C4-2B (cell line): Measurements from ENCODE around the gene ANK3.
A peak's percentile ranks its signal among the peaks of the same experiment; 100 is the strongest.
"Not testable (repeated sequence)": the region's sequence is repeated elsewhere in the genome, so short reads cannot be mapped to it uniquely, and the experiment has no call there.

Experiments used
- H3K27ac ChIP-seq: fragments of 450-650 bp; 2 replicates; pipeline ENCODE4 v1.5.1; 2017
- CTCF ChIP-seq: fragments of 450-650 bp; conservative IDR thresholded peaks from 2 replicates; pipeline ENCODE4 v1.5.1; 2017; ENCODE audit warnings: mild to moderate bottlenecking
- ZFX ChIP-seq: fragments of 450-650 bp; IDR thresholded peaks from 2 replicates; pipeline ENCODE4 v1.6.1; 2017

Gene ANK3

DNA sequence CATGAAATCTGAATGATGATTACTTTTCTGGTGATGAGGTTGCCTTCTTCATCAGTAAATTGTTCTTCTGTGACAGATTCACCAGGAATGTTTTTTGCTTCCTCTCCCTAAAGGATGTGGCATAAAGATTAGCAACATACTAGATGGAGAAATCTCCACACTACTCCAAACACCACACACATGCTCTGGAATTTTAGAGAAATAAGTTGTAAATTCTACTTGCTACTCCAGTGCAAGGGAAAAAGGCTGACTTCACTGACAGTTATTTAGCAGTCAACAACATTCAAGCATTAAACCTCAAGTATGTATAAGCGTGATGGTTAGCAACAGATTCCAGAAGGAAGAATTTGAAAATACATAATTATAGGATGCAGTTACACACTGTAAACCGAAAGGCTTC is 345.4 kb downstream of the ANK3 start:
- TF ChIP-seq ZFX (no peak), CTCF (no peak)
- H3K27ac ChIP-seq, result no peak overlapping the region

DNA sequence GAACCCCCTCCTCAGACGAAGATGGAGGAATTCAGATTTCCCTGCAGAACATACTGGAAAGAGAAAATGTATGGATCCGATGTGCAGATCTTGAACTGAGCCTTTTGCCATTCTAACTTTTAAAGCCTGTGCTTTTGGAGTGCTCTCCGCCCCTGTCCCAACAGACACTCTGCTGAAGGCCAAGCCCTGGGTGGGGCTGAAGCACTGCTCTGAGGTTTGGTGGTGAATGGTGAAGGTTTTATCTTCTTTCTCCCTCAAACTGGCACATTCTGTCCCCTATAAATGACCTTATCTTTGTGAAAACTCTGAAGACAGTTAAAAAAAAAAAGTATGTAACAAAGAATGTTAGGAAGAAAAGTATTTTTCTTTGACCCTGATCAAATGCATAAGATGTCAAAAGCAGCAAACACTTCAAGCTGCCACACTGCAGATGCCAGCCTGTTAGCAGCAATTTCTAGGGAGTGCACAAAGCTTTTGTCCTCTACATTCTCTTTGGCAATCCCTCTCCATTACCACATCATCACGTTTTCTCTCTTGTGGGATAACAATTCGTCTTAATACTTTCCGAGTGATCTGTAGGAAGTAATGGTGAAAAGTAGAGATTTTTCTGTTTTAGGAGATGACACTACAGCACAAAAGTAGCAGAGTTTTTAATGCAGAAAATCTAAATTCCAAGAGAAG is 346.0 kb downstream of the ANK3 start:
- TF ChIP-seq ZFX, result no peak
- no peak for TF ChIP-seq CTCF
- no peak overlapping the region for H3K27ac ChIP-seq

DNA sequence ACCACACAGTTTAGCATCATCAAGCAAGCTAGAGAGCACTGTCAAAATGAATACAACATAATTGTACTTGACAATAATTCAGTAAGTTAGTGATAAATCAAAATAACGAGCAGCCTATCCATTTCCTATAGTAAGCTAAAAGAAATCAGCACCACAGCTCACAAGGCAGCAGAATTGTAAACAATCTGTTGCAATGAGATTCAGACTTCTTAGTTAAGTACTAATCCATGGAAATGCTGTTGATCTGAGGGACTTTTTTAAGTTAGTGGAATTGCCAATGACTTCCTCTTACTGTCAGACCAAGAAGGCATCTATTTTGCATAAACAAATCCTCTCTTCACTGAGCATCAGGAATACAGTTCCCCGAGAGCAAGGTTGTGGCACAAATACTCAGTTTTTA is 346.8 kb downstream of the ANK3 start:
- no peak overlapping the region for H3K27ac ChIP-seq
- TF ChIP-seq CTCF, result no peak
- no peak for TF ChIP-seq ZFX

DNA sequence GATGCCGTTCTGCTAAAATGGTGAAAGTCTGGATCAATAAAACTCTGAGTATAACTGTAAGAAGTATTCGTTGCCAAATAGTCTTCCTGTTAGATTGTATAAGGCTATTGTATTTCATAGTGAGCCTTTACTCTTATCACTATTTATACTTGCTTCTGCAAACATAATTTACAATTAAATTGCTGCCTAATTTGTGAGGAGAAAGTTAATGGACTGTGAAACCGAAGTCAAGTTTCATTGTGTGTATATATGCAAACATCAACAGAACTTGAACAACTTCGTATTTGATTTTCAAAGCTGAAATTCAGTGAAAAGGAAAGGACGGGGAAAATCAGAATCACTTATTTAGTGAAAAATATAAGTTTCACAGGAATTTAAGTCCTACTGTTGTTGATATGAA is 347.4 kb downstream of the ANK3 start:
- no peak overlapping the region for H3K27ac ChIP-seq
- TF ChIP-seq CTCF (no peak), ZFX (no peak)

DNA sequence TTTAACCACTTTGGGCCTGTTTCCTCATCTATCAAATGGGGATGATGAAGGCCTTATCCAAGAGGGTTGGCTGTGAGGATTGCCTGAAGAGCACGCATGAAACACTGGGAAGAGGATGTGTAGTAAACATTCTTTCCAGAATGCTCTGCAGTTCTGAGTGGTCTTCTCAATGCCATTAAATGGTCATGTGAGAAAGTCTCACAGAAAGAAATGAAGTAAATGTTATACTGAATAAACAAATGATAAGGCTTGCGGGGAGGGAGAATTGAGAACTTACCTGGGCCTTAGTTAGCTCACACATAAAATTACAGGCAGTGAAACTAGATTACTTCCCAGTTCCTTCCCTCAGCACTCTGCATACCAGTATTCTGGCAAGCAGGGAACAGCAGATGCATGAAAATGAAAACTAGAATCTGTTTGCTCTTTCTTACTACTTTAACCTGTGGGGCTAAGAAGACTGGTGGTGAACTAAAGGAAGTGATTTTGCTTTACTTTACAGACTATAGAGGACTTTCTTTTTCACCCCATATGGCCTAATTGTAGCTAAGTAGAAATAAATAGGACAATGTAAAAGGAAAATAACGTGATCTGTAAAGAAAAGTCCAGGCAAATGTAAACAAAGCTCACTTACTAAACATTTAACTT is 348.1 kb downstream of the ANK3 start:
- H3K27ac ChIP-seq, result peak overlapping the region; percentile 17; the same call in 1 of the 2 replicates
- TF ChIP-seq CTCF (no peak), ZFX (no peak)

DNA sequence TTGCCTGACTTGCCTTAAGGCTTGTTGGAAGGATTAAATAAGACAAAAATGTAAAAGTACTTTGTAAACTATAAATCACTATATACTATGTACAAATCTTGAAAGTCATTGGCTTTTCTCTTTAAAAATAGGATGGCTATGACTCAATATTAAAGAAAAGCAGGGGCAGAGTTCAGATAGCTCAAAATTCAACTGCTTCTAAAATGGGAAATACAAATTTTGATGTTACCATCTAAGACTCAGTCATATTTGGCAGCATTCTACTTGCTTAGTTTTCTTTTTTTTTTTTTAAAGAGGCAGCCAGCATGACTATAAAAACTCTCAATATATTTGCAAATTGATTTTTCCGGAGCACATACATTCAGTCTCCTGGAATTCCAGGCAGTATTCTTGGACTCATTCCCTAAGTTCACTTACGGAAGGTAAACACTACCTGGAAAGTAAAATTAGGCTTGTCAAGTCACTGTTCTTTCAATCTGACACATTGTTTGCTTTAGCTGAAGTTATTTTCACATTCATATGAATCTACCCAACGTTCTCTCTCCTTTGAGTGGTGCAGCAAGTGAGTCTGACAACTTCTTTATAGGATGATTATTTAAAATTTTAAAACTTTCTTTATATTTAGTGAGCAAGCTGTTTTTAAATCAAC is 349.5 kb downstream of the ANK3 start:
- H3K27ac ChIP-seq, result no peak overlapping the region
- TF ChIP-seq CTCF (no peak), ZFX (no peak)

DNA sequence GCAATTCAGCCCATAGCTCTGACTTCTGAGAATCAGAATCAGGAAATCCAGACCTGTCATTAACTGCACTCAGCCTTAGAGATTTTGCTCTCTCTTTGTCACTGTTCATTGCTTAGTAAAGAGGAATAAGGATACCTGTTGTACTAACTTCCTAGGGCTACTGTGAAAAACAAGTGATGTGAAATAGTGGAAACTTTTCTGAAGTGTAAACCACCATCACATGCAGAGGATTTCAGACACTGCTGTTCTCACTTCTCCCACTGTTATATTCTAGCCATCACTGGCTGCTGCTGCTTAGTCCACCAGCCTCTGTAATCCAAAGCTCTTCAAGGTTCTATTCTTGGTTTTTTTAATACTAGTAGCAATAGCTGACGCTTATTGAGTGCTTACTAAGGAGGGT is 353.7 kb downstream of the ANK3 start:
- no peak overlapping the region for H3K27ac ChIP-seq
- TF ChIP-seq CTCF (no peak), ZFX (no peak)

DNA sequence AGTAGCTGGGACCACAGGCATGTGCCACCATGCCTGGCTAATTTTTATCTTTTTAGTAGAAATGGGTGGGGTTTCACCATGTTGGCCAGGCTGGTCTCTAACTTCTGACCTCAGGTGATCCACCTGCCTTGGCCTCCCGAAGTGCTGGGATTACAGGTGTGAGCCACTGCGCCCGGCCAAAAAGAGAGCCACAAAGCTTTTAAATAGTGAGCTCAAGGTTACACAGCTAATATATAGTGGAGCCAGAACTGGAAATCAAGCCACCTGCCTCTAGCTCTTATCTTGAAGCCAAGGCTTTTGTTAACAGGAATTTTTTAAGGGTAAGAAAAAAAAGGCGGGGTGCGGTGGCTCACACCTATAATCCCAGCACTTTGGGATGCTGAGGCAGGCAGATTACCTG is 354.3 kb downstream of the ANK3 start:
- not testable (repeated sequence) for H3K27ac ChIP-seq
